HepG2 (cell line): ENCODE results near the gene HES6. TPM values are rescaled to one million over a fixed set of nuclear protein-coding genes. Genes with fewer than 3 reads are reported as not detected.
A peak's percentile ranks its signal among the peaks of the same experiment; 100 is the strongest.

Experiments
- ARID5B ChIP-seq: IDR thresholded peaks from 2 replicates; pipeline ENCODE4 v1.4.0; 2020; ENCODE audit warnings: mild to moderate bottlenecking, missing genetic modification reagents
- BRCA1 ChIP-seq: sonication (generic); formaldehyde crosslinking; IDR thresholded peaks from 2 replicates; pipeline ENCODE4 v1.4.0; 2020; ENCODE audit warnings: missing genetic modification reagents
- CHD2 ChIP-seq: IDR thresholded peaks from 2 replicates; pipeline ENCODE4 v1.6.1; 2011; ENCODE audit warnings: low read depth, low read length, improper control_type of control experiment
- DBP ChIP-seq: sonication (generic); formaldehyde crosslinking; IDR thresholded peaks from 2 replicates; pipeline ENCODE4 v1.4.0; 2020; ENCODE audit warnings: missing genetic modification reagents; ENCODE audit errors: not compliant biosample characterization
- DMAP1 ChIP-seq: IDR thresholded peaks from 2 replicates; pipeline ENCODE4 v1.6.1; 2016
- GATAD2A ChIP-seq: IDR thresholded peaks from 2 replicates; pipeline ENCODE4 v1.6.1; 2016
- HMG20B ChIP-seq: conservative IDR thresholded peaks from 2 replicates; pipeline ENCODE4 v1.6.1; 2016; ENCODE audit warnings: missing genetic modification reagents, missing compliant biosample characterization
- MED13 ChIP-seq: sonication (generic); formaldehyde crosslinking; IDR thresholded peaks from 2 replicates; pipeline ENCODE4 v1.5.0; 2020; ENCODE audit warnings: missing genetic modification reagents
- PHF5A ChIP-seq: IDR thresholded peaks from one replicate; pipeline ENCODE4 v1.6.1; 2018; ENCODE audit warnings: low read depth, missing genetic modification reagents; ENCODE audit not compliant: unreplicated experiment
- PHF8 ChIP-seq: sonication (generic); formaldehyde crosslinking; IDR thresholded peaks from 2 replicates; pipeline ENCODE4 v1.5.0; 2020; ENCODE audit warnings: missing genetic modification reagents
- RXRA ChIP-seq: sonication (generic); formaldehyde crosslinking; IDR thresholded peaks from 2 replicates; pipeline ENCODE4 v1.5.1; 2020; ENCODE audit warnings: missing genetic modification reagents
- SAP130 ChIP-seq: IDR thresholded peaks from 2 replicates; pipeline ENCODE4 v1.6.1; 2016; ENCODE audit warnings: low read depth
- SOX6 ChIP-seq, 2 experiments: fragments of 450-650 bp in 1 of 2; sonication (generic) in 1 of 2; formaldehyde crosslinking in 1 of 2; IDR thresholded peaks; 2 replicates each; pipeline versions ENCODE4 v1.4.0 to v1.6.1; 2017 to 2020; ENCODE audit warnings: antibody characterized with exemption in 1 of 2, mild to moderate bottlenecking in 1 of 2, missing genetic modification reagents in 1 of 2
- SP2 ChIP-seq: sonication (generic); formaldehyde crosslinking; IDR thresholded peaks from 2 replicates; pipeline ENCODE4 v1.5.1; 2020; ENCODE audit warnings: mild to moderate bottlenecking, missing genetic modification reagents
- SRF ChIP-seq: IDR thresholded peaks from 2 replicates; pipeline ENCODE4 v1.6.1; 2011; ENCODE audit warnings: mild to moderate bottlenecking, low read depth, low read length, moderate library complexity
- SRSF4 ChIP-seq: fragments of 200-400 bp; formaldehyde crosslinking; IDR thresholded peaks from one replicate; pipeline ENCODE4 v1.6.1; 2018; ENCODE audit warnings: mild to moderate bottlenecking, low read depth, low read length, moderate library complexity; ENCODE audit not compliant: poor library complexity, severe bottlenecking
- TFDP1 ChIP-seq: IDR thresholded peaks from 2 replicates; pipeline ENCODE4 v1.6.1; 2016; ENCODE audit warnings: missing compliant biosample characterization, missing genetic modification reagents, borderline replicate concordance
- THYN1 ChIP-seq: sonication (generic); formaldehyde crosslinking; IDR thresholded peaks from 2 replicates; pipeline ENCODE4 v1.8.1; 2023; ENCODE audit warnings: low read depth, mild to moderate bottlenecking, moderate library complexity, missing genetic modification reagents, borderline replicate concordance
- TOPORS ChIP-seq: sonication (generic); formaldehyde crosslinking; IDR thresholded peaks from 2 replicates; pipeline ENCODE4 v1.8.0; 2023; ENCODE audit warnings: mild to moderate bottlenecking, missing genetic modification reagents
- ZFAT ChIP-seq: sonication (generic); formaldehyde crosslinking; conservative IDR thresholded peaks from 2 replicates; pipeline ENCODE4 v1.8.1; 2023; ENCODE audit warnings: missing genetic modification reagents, inconsistent platforms
- ZNF275 ChIP-seq: sonication (generic); formaldehyde crosslinking; IDR thresholded peaks from 2 replicates; pipeline ENCODE4 v1.8.0; 2022; ENCODE audit warnings: missing genetic modification reagents, mild to moderate bottlenecking, inconsistent platforms, borderline replicate concordance
- ZNF329 ChIP-seq: sonication (generic); formaldehyde crosslinking; IDR thresholded peaks from 2 replicates; pipeline ENCODE4 v1.9.0; 2021; ENCODE audit warnings: low read depth, mild to moderate bottlenecking, missing genetic modification reagents
- ZNF546 ChIP-seq: sonication (generic); formaldehyde crosslinking; conservative IDR thresholded peaks from 2 replicates; pipeline ENCODE4 v1.8.1; 2023; ENCODE audit warnings: mild to moderate bottlenecking, missing genetic modification reagents
- ZNF792 ChIP-seq: IDR thresholded peaks from 2 replicates; pipeline ENCODE4 v1.6.1; 2016
- polyA plus RNA-seq, 8 experiments: library from polyadenylated mRNA; depleted of rRNA in 3 of 8; stranded (reverse) in 7 of 8; unstranded in 1 of 8; fragments of >200 nt; fragmentation: Illumina TruSeq in 4 of 8; extraction: Trizol in 4 of 8; gene quantifications; 2 replicates each; pipeline versions ENCODE4 v1.2.1 to v1.2.3, GENCODE V29; 2011 to 2016; ENCODE audit warnings: low read depth in 4 of 8, missing spikeins in 1 of 8, mixed read lengths in 1 of 8; ENCODE audit not compliant: insufficient read depth in 1 of 8
- total RNA-seq, 5 experiments: library from RNA; depleted of rRNA; stranded (reverse); fragments of >200 nt; fragmentation: Illumina TruSeq; extraction: Trizol; gene quantifications; 2 replicates each; pipeline ENCODE4 v1.2.3, GENCODE V29; 2016; ENCODE audit warnings: low read depth in 1 of 5

The HES6 gene
- total and polyA plus RNA-seq, 2 of the 13 experiments (the other 11 are each of a cell fraction or from before 2014, with no cell fraction given) = 19.5 to 82.8 TPM

GRCh38 chr2:238263204-238264071 is 23.6 kb upstream of the HES6 start (continued):
- peak; percentile 31; the same call in 1 of the 2 replicates for TF ChIP-seq TFDP1 (CRISPR knock-in tag)
- no peak for TF ChIP-seq ZNF329 (CRISPR knock-in tag)
- TF ChIP-seq GATAD2A (CRISPR knock-in tag) = peak; percentile 78
- TF ChIP-seq RXRA (CRISPR knock-in tag) = peak; percentile 69
- TF ChIP-seq DMAP1 = peak; percentile 41; the same call in 1 of the 2 replicates
- peak; percentile 82 for TF ChIP-seq PHF5A (CRISPR knock-in tag)
- peak; percentile 59; the same call in 1 of the 2 replicates for TF ChIP-seq ZNF792
- TF ChIP-seq PHF8 (CRISPR knock-in tag) = peak; percentile 25; the same call in 1 of the 2 replicates
- no peak for TF ChIP-seq HMG20B (CRISPR knock-in tag)
- no peak for TF ChIP-seq ZFAT (CRISPR knock-in tag)
- TF ChIP-seq THYN1 (CRISPR knock-in tag) = no peak
- peak; percentile 80 for TF ChIP-seq CHD2
- peak; percentile 74 for TF ChIP-seq DBP (CRISPR knock-in tag)
- peak; percentile 86; the same call in 1 of the 2 replicates for TF ChIP-seq TOPORS (CRISPR knock-in tag)
- TF ChIP-seq SRF = no peak
- TF ChIP-seq ZNF275 (CRISPR knock-in tag) = peak; percentile 52; the same call in 1 of the 2 replicates
- peak; percentile 83 for TF ChIP-seq SAP130 (CRISPR knock-in tag)
- TF ChIP-seq SP2 (CRISPR knock-in tag) = no peak
- no peak for TF ChIP-seq MED13 (CRISPR knock-in tag)
- no peak for TF ChIP-seq SOX6 (IDR thresholded peaks at IDR 0.05)
- TF ChIP-seq SOX6 (CRISPR knock-in tag; IDR thresholded peaks at IDR 0.05) = peak; percentile 60; the same call in 1 of the 2 replicates
- no peak for TF ChIP-seq ZNF546
- peak; percentile 73 for TF ChIP-seq ARID5B (CRISPR knock-in tag)
- no peak for TF ChIP-seq SRSF4
- peak; percentile 72; the same call in 1 of the 2 replicates for TF ChIP-seq BRCA1
